HepG2 (cell line): ENCODE measurements around the gene YBX2. TPM values are rescaled to one million over a fixed set of nuclear protein-coding genes. Genes with fewer than 3 reads are reported as not detected.
A peak's percentile ranks its signal among the peaks of the same experiment; 100 is the strongest.

Source experiments
- AHR ChIP-seq: IDR thresholded peaks from 2 replicates; pipeline ENCODE4 v1.6.1; 2018; ENCODE audit warnings: missing genetic modification reagents, missing compliant biosample characterization
- ARNT ChIP-seq: fragments of 450-650 bp; IDR thresholded peaks from 2 replicates; pipeline ENCODE4 v1.6.1; 2017
- CBX2 ChIP-seq, 2 experiments: fragments of 200-600 bp in 1 of 2; sonication (generic); formaldehyde crosslinking in 1 of 2; IDR thresholded peaks; 2 replicates each; pipeline versions ENCODE4 v1.7.0 to v1.8.1; 2018 to 2022; ENCODE audit warnings: low read depth in 2 of 2, low read length in 1 of 2, mild to moderate bottlenecking in 1 of 2, missing genetic modification reagents in 1 of 2
- DNMT3B ChIP-seq: conservative IDR thresholded peaks from 2 replicates; pipeline ENCODE4 v1.6.1; 2016; ENCODE audit warnings: missing biosample characterization, control low read depth
- DPF2 ChIP-seq: sonication (generic); formaldehyde crosslinking; IDR thresholded peaks from 2 replicates; pipeline ENCODE4 v1.4.0; 2020; ENCODE audit warnings: mild to moderate bottlenecking, low read depth, missing genetic modification reagents, borderline replicate concordance
- GABPB1 ChIP-seq: IDR thresholded peaks from 2 replicates; pipeline ENCODE4 v1.6.1; 2016; ENCODE audit warnings: mild to moderate bottlenecking, missing genetic modification reagents, moderate library complexity, missing compliant biosample characterization
- GTF2F1 ChIP-seq: fragments of 150-350 bp; IDR thresholded peaks from 2 replicates; pipeline ENCODE4 v1.6.1; 2014; ENCODE audit warnings: low read length
- HOXA5 ChIP-seq: sonication (generic); formaldehyde crosslinking; IDR thresholded peaks from 2 replicates; pipeline ENCODE4 v1.4.0; 2020; ENCODE audit warnings: missing genetic modification reagents
- IKZF4 ChIP-seq: sonication (generic); formaldehyde crosslinking; IDR thresholded peaks from 2 replicates; pipeline ENCODE4 v1.5.1; 2020; ENCODE audit warnings: borderline replicate concordance, mild to moderate bottlenecking, low read depth, missing genetic modification reagents; ENCODE audit errors: not compliant biosample characterization
- IRF2 ChIP-seq: IDR thresholded peaks from 2 replicates; pipeline ENCODE4 v1.6.1; 2018; ENCODE audit warnings: missing genetic modification reagents, missing compliant biosample characterization
- PRDM4 ChIP-seq: sonication (generic); formaldehyde crosslinking; IDR thresholded peaks from 2 replicates; pipeline ENCODE4 v1.9.0; 2021; ENCODE audit warnings: missing genetic modification reagents, borderline replicate concordance
- SOX5 ChIP-seq: IDR thresholded peaks from 2 replicates; pipeline ENCODE4 v1.6.1; 2016; ENCODE audit warnings: borderline replicate concordance
- ZBTB40 ChIP-seq, 2 experiments: fragments of 450-650 bp in 1 of 2; sonication (generic) in 1 of 2; formaldehyde crosslinking in 1 of 2; IDR thresholded peaks; 2 replicates each; pipeline versions ENCODE4 v1.6.1 to v1.8.0; 2016 to 2022; ENCODE audit warnings: antibody characterized with exemption in 1 of 2, mild to moderate bottlenecking in 1 of 2, missing genetic modification reagents in 1 of 2
- ZNF644 ChIP-seq: IDR thresholded peaks from 2 replicates; pipeline ENCODE4 v1.6.1; 2016; ENCODE audit warnings: low read depth
- ZSCAN22 ChIP-seq: sonication (generic); formaldehyde crosslinking; IDR thresholded peaks from 2 replicates; pipeline ENCODE4 v1.4.0; 2020; ENCODE audit warnings: mild to moderate bottlenecking, missing genetic modification reagents
- polyA plus RNA-seq, 8 experiments: library from polyadenylated mRNA; depleted of rRNA in 3 of 8; stranded (reverse) in 7 of 8; unstranded in 1 of 8; fragments of >200 nt; fragmentation: Illumina TruSeq in 4 of 8; extraction: Trizol in 4 of 8; gene quantifications; 2 replicates each; pipeline versions ENCODE4 v1.2.1 to v1.2.3, GENCODE V29; 2011 to 2016; ENCODE audit warnings: low read depth in 4 of 8, missing spikeins in 1 of 8, mixed read lengths in 1 of 8; ENCODE audit not compliant: insufficient read depth in 1 of 8
- total RNA-seq, 5 experiments: library from RNA; depleted of rRNA; stranded (reverse); fragments of >200 nt; fragmentation: Illumina TruSeq; extraction: Trizol; gene quantifications; 2 replicates each; pipeline ENCODE4 v1.2.3, GENCODE V29; 2016; ENCODE audit warnings: low read depth in 1 of 5

YBX2 gene
- total and polyA plus RNA-seq, 2 of the 13 experiments (the other 11 are each of a cell fraction or from before 2014, with no cell fraction given), result 0.12 to 0.22 TPM

GRCh38 chr17:7307686-7308624, 13.5 kb upstream of the YBX2 start (continued):
- TF ChIP-seq ZBTB40 (IDR thresholded peaks at IDR 0.05), result no peak
- TF ChIP-seq ZBTB40 (CRISPR knock-in tag; IDR thresholded peaks at IDR 0.05), result peak; percentile 34; the same call in 1 of the 2 replicates
- TF ChIP-seq PRDM4 (CRISPR knock-in tag), result no peak
- no peak for TF ChIP-seq ARNT
- no peak for TF ChIP-seq ZSCAN22 (CRISPR knock-in tag)
- TF ChIP-seq ZNF644, result no peak
- TF ChIP-seq GTF2F1, result no peak
- TF ChIP-seq HOXA5, result no peak
- 0 out of 2 replicates have a peak, but pooled peaks have one; percentile 20 for TF ChIP-seq AHR
- TF ChIP-seq IKZF4 (CRISPR knock-in tag), result peak; percentile 55
- no peak for TF ChIP-seq DPF2 (CRISPR knock-in tag)
- peak; percentile 89 for TF ChIP-seq GABPB1 (CRISPR knock-in tag)
- TF ChIP-seq IRF2 (CRISPR knock-in tag), result no peak
- TF ChIP-seq CBX2 (IDR thresholded peaks at IDR 0.05; ENCODE audit: low read depth, low read length), result no peak
- TF ChIP-seq CBX2 (CRISPR knock-in tag; IDR thresholded peaks at IDR 0.05; ENCODE audit: low read depth), result no peak
- no peak for TF ChIP-seq SOX5 (CRISPR knock-in tag)
- TF ChIP-seq DNMT3B (CRISPR knock-in tag), result no peak
